ENCODE data around the gene HIPK2. TPM values are rescaled to one million over a fixed set of nuclear protein-coding genes. Genes with fewer than 3 reads are reported as not detected.

Gene HIPK2
- total RNA-seq, 1 donor: 28.8 TPM

- H3K4me3 ChIP-seq (ENCODE audit: low read depth, low read length): no peak overlapping the region
- no peak for TF ChIP-seq CTCF (IDR thresholded peaks at IDR 0.05; ENCODE audit: insufficient read depth, low read length)
- no peak for DNase-seq (ENCODE audit: low read depth)
Measured at GRCh38 chr7:139595806-139596205, 182.0 kb downstream of the HIPK2 start.

- no peak for DNase-seq (ENCODE audit: low read depth)
- H3K4me3 ChIP-seq (ENCODE audit: low read depth, low read length): no peak overlapping the region
- TF ChIP-seq CTCF (IDR thresholded peaks at IDR 0.05; ENCODE audit: insufficient read depth, low read length): no peak
Measured at GRCh38 chr7:139594911-139595476, 182.8 kb downstream of the HIPK2 start.

GRCh38 chr7:139594090-139594489 lies 183.7 kb downstream of the HIPK2 start:
- DNase-seq (ENCODE audit: low read depth): no peak
- no peak for TF ChIP-seq CTCF (IDR thresholded peaks at IDR 0.05; ENCODE audit: insufficient read depth, low read length)

GRCh38 chr7:139592801-139593461 lies 184.9 kb downstream of the HIPK2 start:
- no peak for TF ChIP-seq CTCF (IDR thresholded peaks at IDR 0.05; ENCODE audit: insufficient read depth, low read length)
- H3K4me3 ChIP-seq (ENCODE audit: low read depth, low read length): no peak overlapping the region

More at GRCh38 chr7:139594090-139594489, 183.7 kb downstream of the HIPK2 start:
- no peak overlapping the region for H3K4me3 ChIP-seq (ENCODE audit: low read depth, low read length)

GRCh38 chr7:139591550-139592195 lies 186.1 kb downstream of the HIPK2 start:
- no peak for TF ChIP-seq CTCF (IDR thresholded peaks at IDR 0.05; ENCODE audit: insufficient read depth, low read length)
- no peak overlapping the region for H3K4me3 ChIP-seq (ENCODE audit: low read depth, low read length)
- DNase-seq (ENCODE audit: low read depth): no peak

More at GRCh38 chr7:139592801-139593461, 184.9 kb downstream of the HIPK2 start:
- no peak for DNase-seq (ENCODE audit: low read depth)

- no peak for TF ChIP-seq CTCF (IDR thresholded peaks at IDR 0.05; ENCODE audit: insufficient read depth, low read length)
- no peak for DNase-seq (ENCODE audit: low read depth)
- H3K4me3 ChIP-seq (ENCODE audit: low read depth, low read length): no peak overlapping the region
Measured at GRCh38 chr7:139589474-139589873, 188.3 kb downstream of the HIPK2 start.
